Measurements from ENCODE around the gene KIF18A.

KIF18A gene

DNA sequence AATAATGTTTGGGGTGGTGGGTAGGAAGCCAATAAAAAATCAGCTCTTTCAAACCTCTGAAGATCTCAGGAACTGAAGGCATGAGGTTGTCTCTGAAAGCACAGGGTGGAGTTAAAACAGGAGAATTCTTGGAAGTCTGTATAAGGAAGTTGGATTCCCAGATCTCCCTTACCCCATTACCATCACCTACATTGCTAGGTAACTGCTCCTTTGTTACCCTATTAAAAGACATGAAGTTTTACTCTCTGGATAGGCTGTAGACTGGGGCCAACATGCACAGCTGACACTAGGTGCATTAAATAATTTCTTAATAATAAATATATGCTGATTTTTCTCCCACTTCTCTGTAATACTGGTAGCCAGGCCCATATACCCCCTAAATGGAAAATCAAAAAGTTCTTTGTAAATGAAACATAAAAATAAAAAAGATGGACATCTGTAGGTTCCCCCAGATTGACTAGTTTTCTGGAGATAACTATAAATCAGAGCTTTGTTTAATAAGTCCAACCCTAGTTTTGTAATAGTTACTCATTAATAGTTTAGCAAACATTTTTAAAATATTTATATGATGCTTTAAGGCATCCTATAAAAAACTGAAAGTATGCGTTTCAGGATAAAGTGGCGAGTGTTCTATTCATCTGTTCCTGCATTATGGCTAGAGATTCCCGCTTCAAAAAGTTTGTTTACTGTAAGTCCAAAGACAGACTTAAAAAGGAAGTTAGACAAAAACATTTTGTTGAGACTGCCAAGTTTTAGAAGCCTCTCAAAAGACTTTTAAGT is 63.8 kb downstream of the KIF18A start:
- no peak for DNase-seq (ENCODE audit: low read depth in 3 of 3)

- no peak for DNase-seq (ENCODE audit: low read depth in 3 of 3)
Observed at GRCh38 chr11:28040384-28040783, 67.6 kb downstream of the KIF18A start.

DNA sequence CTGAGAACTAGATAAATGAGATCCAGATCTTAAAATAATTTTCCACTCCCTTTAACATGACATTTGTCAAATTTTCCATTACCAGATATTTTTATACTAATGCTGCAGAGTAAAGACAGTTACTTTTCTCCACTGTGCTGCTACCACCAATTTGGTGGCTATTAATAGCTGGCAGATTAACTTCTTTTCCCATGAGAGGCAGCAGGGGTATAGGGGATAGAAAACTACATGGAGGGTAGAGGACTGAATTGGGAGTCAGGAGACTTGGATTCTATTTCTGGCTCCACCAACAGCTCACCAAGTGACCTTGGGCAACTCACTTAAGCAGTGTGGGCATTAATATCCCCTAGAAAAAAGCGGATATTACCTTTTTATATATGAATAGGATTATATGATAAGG is 69.2 kb downstream of the KIF18A start:
- no peak for DNase-seq (ENCODE audit: low read depth in 3 of 3)

GRCh38 chr11:28026634-28027290 is 81.2 kb downstream of the KIF18A start:
- no peak for DNase-seq (ENCODE audit: low read depth in 3 of 3)

DNA sequence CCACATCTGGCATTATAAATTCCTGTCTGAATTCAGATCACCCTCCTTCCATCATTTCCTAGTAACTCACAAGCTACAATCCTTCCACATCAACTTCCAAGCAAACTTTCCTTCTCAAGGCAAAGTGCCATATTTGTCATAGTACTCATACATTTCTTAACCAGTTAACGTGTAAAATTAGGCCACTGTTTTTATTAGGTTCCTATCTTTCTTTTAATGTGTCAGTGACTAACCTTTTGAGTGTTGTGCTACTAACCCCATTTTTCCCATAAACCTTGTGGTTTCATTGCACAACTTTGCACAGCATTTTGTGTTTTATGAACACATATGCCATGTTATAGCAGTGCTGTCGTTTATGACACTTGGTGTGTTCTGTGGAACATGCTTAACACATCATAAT is 90.1 kb downstream of the KIF18A start:
- no peak for DNase-seq (ENCODE audit: low read depth in 3 of 3)

- DNase-seq (ENCODE audit: low read depth in 3 of 3): no peak
Observed at GRCh38 chr11:28011813-28012212, 96.1 kb downstream of the KIF18A start.

GRCh38 chr11:28009996-28010395 is 98.0 kb downstream of the KIF18A start:
- DNase-seq (ENCODE audit: low read depth in 3 of 3): no peak

- no peak for DNase-seq (ENCODE audit: low read depth in 3 of 3)
Observed at GRCh38 chr11:28009388-28009787, 98.6 kb downstream of the KIF18A start.

GRCh38 chr11:28003615-28004014 is 104.3 kb downstream of the KIF18A start:
- no peak for DNase-seq (ENCODE audit: low read depth in 3 of 3)

DNA sequence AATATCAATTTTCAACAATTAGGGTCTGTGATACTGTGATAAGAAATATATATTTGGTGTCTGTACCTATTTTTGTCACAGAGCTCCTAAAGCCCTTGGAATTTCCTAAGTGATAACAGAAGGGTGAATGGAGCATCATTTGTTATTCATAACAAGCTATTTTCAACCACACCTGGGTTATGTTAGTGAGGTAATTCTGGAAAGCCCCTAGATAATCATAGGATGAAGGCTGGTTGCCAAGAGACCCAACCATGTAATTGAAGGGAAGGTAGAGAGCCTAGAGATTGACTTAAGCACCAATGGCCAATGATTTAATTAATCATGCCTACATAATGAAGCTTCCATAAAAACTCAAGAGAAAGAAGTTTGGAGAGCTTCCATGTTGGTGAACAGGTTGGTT is 109.4 kb downstream of the KIF18A start:
- DNase-seq (ENCODE audit: low read depth in 3 of 3): no peak

DNA sequence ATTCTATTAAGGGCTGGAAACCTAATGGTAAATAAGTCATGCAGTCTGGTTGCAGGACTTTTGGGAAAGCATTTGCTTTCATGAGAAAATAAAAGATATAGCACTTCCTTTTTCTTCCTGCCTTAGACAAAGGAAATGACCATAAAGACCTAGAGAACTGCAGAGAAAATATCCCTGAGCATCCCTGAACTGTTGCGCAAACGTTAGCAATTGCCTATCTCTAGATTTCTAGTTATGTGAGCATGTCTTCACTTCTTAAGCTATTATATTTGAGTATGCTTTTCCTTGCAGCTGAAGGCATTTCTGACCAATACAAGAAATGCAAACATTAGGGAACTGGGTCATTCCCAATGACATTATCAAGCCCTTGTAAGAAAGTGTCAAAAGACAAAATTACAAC is 110.6 kb downstream of the KIF18A start:
- no peak for DNase-seq (ENCODE audit: low read depth in 3 of 3)

DNA sequence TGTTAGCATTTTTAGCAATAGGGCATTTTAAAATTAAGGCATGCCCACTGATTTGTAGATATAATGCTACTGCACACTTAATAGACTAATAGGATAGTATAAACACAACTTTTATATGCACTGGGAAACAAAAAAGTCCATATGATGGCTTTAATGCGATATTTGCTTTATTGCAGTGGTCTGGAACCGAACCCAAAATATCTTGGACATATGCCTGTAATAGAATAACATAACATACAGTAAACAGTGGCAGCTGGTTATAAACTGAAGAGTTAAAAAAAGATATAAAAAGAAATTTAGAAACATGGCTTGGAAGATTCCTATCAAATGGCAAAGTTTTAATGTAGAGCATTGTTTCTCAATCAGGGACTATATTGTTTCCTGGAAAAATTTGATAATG is 111.9 kb downstream of the KIF18A start:
- no peak for DNase-seq (ENCODE audit: low read depth in 3 of 3)

- no peak for DNase-seq (ENCODE audit: low read depth in 3 of 3)
Observed at GRCh38 chr11:27995083-27995482, 112.9 kb downstream of the KIF18A start.

DNA sequence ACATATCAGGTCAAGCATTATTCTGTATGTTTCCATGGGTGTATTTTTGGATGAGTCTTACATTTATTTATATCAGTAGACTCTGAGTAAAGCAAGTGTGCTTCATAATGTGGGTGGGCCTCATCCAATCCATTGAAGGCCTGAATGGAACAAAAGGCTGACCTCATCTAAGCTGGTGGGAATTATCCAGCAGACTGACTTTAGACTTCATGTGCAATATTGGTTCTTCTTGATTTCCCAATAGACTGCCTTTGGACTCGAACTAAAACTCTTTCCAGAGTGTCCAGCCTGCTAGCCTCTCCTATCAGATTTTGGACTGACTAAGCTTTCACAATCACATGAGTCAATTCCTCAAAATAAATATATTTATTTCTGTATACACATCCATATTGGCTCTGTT is 116.2 kb downstream of the KIF18A start:
- no peak for DNase-seq (ENCODE audit: low read depth in 3 of 3)

DNA sequence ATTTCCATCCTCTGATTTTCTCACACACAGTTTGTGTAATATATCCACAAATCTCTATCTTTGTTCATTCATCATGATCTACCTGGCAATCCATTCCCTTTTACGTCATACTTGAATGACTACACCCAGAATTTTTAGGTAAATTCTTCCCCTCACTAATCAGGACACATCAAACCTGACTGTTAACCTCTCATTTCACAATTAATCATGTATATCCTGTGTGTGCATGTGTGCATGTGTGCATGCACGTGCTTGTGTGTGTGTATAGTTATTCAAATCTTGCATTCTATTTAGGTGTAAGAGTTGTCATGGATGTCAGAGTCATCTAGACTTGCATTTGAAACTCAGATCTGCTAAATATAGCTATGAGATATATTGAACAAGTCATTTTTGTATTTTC is 130.4 kb downstream of the KIF18A start:
- DNase-seq (ENCODE audit: low read depth in 3 of 3): no peak

GRCh38 chr11:27977031-27977430 is 130.9 kb downstream of the KIF18A start:
- DNase-seq (ENCODE audit: low read depth in 3 of 3): no peak

GRCh38 chr11:27976262-27976661 is 131.7 kb downstream of the KIF18A start:
- DNase-seq (ENCODE audit: low read depth in 3 of 3): no peak

DNA sequence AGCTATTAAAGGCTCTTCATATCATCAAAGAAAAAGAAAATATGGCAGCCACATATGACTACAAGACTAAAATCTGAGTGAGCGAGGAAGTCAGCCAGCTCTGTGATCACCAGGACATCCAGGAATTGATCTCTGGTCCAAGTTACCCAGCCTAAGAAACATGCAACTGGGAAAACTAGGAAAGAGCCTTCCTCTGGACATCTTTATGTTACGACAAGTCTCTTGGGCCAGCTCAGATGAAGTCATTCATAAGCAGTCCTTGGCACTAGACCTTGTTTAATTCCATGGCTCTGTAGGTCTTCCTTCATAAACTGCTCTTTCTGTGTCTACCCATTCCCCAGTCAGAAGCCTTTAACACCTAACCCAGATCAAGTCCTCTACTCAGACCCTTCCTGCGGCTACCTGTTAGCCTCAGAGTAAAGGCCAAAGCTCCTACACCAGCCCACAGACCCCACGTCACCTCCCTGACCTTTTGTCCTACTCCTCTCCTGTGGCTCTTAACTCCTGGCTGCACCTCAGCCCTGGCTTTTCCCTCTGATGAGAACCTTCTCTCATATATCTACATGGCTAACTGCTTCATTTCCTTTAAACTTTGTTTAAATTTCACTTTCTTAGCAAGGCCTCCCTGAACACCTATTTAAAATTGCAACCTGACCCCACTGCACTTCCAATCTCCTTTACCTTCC is 134.0 kb downstream of the KIF18A start:
- no peak for DNase-seq (ENCODE audit: low read depth in 3 of 3)

- no peak for DNase-seq (ENCODE audit: low read depth in 3 of 3)
Observed at GRCh38 chr11:27972522-27973170, 135.3 kb downstream of the KIF18A start.

DNA sequence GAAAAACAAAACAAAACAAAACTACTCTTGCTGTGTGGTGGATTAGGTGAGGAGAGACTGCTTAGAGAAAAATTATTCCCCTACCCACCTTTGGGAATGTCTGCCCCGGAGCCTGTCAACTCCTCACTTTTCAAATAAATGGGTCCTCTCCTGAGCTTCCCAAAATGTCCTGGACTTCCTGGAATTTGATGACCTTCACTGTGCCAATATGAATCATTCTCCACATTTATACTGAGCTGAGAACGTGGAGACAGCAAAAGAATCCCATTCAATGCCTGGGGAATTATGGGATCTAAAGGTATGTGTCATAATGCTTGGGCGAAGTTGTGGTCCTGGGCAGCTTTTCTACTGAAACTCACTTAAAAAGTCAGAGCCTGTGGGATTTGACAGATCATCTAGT is 136.8 kb downstream of the KIF18A start:
- no peak for DNase-seq (ENCODE audit: low read depth in 3 of 3)

Data from stimulated activated CD4-positive, alpha-beta T cell treated with anti-CD3 and anti-CD28 coated beads, TNF-alpha, amount 100 ng/mL, for 48 hours (primary cell).